GM19372 (cell line): ENCODE results near the gene PKP3.
"Not testable (repeated sequence)": the region's sequence is repeated elsewhere in the genome, so short reads cannot be mapped to it uniquely, and the experiment has no call there.

ENCODE experiments used
- ATAC-seq: cut with Tn5 transposase; IDR thresholded peaks from one replicate; pipeline ENCODE4 v1.9.1; 2021; ENCODE audit warnings: mild to moderate bottlenecking, low read depth, moderate library complexity; ENCODE audit not compliant: unreplicated experiment

PKP3 gene

GRCh38 chr11:394034-394857, at the start of gene PKP3:
TSS of gene PKP3 (plus strand) at chr11:394209. CDS start at chr11:394293, 84 bp downstream.
- ATAC-seq = no peak

GRCh38 chr11:344836-345578, 49.0 kb upstream of the PKP3 start:
- ATAC-seq = no peak

- ATAC-seq = no peak
These were observed 47.5 kb upstream of the PKP3 start for GRCh38 chr11:346529-346928.

- ATAC-seq = not testable (repeated sequence)
These were observed 44.6 kb upstream of the PKP3 start for GRCh38 chr11:349270-349954.

- peak; percentile 21 for ATAC-seq
These were observed 43.8 kb upstream of the PKP3 start for GRCh38 chr11:350033-350722.

GRCh38 chr11:350723-351255, 43.2 kb upstream of the PKP3 start:
- peak; percentile 47 for ATAC-seq

GRCh38 chr11:351411-351810, 42.6 kb upstream of the PKP3 start:
- no peak for ATAC-seq

- no peak for ATAC-seq
These were observed 41.5 kb upstream of the PKP3 start for GRCh38 chr11:352456-353031.

GRCh38 chr11:353179-353873, 40.7 kb upstream of the PKP3 start:
- ATAC-seq = no peak

- ATAC-seq = no peak
These were observed 38.2 kb upstream of the PKP3 start for GRCh38 chr11:355581-356458.

- ATAC-seq = no peak
These were observed 37.4 kb upstream of the PKP3 start for GRCh38 chr11:356610-357009.

- no peak for ATAC-seq
These were observed 36.4 kb upstream of the PKP3 start for GRCh38 chr11:357582-357981.

GRCh38 chr11:358129-358800, 35.7 kb upstream of the PKP3 start:
- no peak for ATAC-seq

- ATAC-seq = no peak
These were observed 34.8 kb upstream of the PKP3 start for GRCh38 chr11:359181-359714.

- ATAC-seq = no peak
These were observed 33.4 kb upstream of the PKP3 start for GRCh38 chr11:360326-361280.

- ATAC-seq = no peak
These were observed 31.2 kb upstream of the PKP3 start for GRCh38 chr11:362642-363442.
